ENCODE results near the gene KLHDC7A.

The KLHDC7A gene

GRCh38 chr1:18511149-18511873, 30.6 kb downstream of the KLHDC7A start:
- no peak for DNase-seq

- no peak for DNase-seq
These were observed 31.1 kb downstream of the KLHDC7A start for GRCh38 chr1:18511874-18512150.

GRCh38 chr1:18512883-18513282, 32.2 kb downstream of the KLHDC7A start:
- DNase-seq, result no peak

- DNase-seq, result no peak
These were observed 33.3 kb downstream of the KLHDC7A start for GRCh38 chr1:18513995-18514394.

GRCh38 chr1:18515120-18515667, 34.5 kb downstream of the KLHDC7A start:
- no peak for DNase-seq

- no peak for DNase-seq
These were observed 35.7 kb downstream of the KLHDC7A start for GRCh38 chr1:18516473-18516872.

- no peak for DNase-seq
These were observed 45.9 kb downstream of the KLHDC7A start for GRCh38 chr1:18526436-18527275.

GRCh38 chr1:18527514-18527913, 46.8 kb downstream of the KLHDC7A start:
- no peak for DNase-seq

GRCh38 chr1:18527921-18528320, 47.2 kb downstream of the KLHDC7A start:
- no peak for DNase-seq

GRCh38 chr1:18528616-18529015, 47.9 kb downstream of the KLHDC7A start:
- no peak for DNase-seq

GRCh38 chr1:18529714-18530113, 49.0 kb downstream of the KLHDC7A start:
- no peak for DNase-seq

- DNase-seq, result no peak
These were observed 50.1 kb downstream of the KLHDC7A start for GRCh38 chr1:18530587-18531502.

- DNase-seq, result no peak
These were observed 50.7 kb downstream of the KLHDC7A start for GRCh38 chr1:18531503-18531845.

- no peak for DNase-seq
These were observed 51.9 kb downstream of the KLHDC7A start for GRCh38 chr1:18532390-18533170.

- no peak for DNase-seq
These were observed 52.5 kb downstream of the KLHDC7A start for GRCh38 chr1:18533259-18533658.

- no peak for DNase-seq
These were observed 54.1 kb downstream of the KLHDC7A start for GRCh38 chr1:18534810-18535205.
